Mesenchymal stem cell (in vitro differentiated cells and primary cell): ENCODE data around the gene ZNF488.

Experiments
- DNase-seq: peaks from one replicate; pipeline ENCODE4 v3.0.0-alpha.2; 2013
- H2AFZ ChIP-seq: one replicate; pipeline ENCODE4 v1.6.1; 2013; ENCODE audit warnings: low read depth, mild to moderate bottlenecking, control low read depth, inconsistent platforms, low read length, moderate library complexity
- H2AK5ac ChIP-seq: 2 replicates; pipeline ENCODE4 v1.6.1; 2013; ENCODE audit warnings: low read length, moderate library complexity, mild to moderate bottlenecking, inconsistent platforms; ENCODE audit not compliant: severe bottlenecking
- H2BK120ac ChIP-seq: one replicate; pipeline ENCODE4 v1.6.1; 2013; ENCODE audit warnings: low read depth, mild to moderate bottlenecking, inconsistent platforms, low read length, moderate library complexity
- H2BK12ac ChIP-seq, 2 experiments: one replicate each; pipeline ENCODE4 v1.6.1; 2013; ENCODE audit warnings: inconsistent platforms in 2 of 2, low read length in 2 of 2, mild to moderate bottlenecking in 2 of 2, moderate library complexity in 2 of 2, control low read depth in 1 of 2
- H2BK15ac ChIP-seq: one replicate; pipeline ENCODE4 v1.6.1; 2013; ENCODE audit warnings: mild to moderate bottlenecking, low read depth, inconsistent platforms; ENCODE audit not compliant: poor library complexity, severe bottlenecking
- H2BK5ac ChIP-seq: 2 replicates; pipeline ENCODE4 v1.6.1; 2013; ENCODE audit warnings: low read depth, mild to moderate bottlenecking, low read length, control low read depth, inconsistent platforms; ENCODE audit not compliant: poor library complexity, severe bottlenecking
- H3K14ac ChIP-seq, 2 experiments: one replicate each; pipeline ENCODE4 v1.6.1; 2013; ENCODE audit warnings: inconsistent platforms in 2 of 2, low read length in 2 of 2, control low read depth in 1 of 2, mild to moderate bottlenecking in 1 of 2, moderate library complexity in 1 of 2
- H3K18ac ChIP-seq, 2 experiments: one replicate each; pipeline ENCODE4 v1.6.1; 2013; ENCODE audit warnings: inconsistent platforms in 2 of 2, low read length in 2 of 2, control low read depth in 1 of 2, low read depth in 1 of 2, mild to moderate bottlenecking in 1 of 2
- H3K23ac ChIP-seq, 2 experiments: one replicate each; pipeline ENCODE4 v1.6.1; 2013; ENCODE audit warnings: inconsistent platforms in 2 of 2, low read length in 2 of 2, mild to moderate bottlenecking in 2 of 2, moderate library complexity in 2 of 2, control low read depth in 1 of 2
- H3K27ac ChIP-seq: 2 replicates; pipeline ENCODE4 v1.5.1; 2013; ENCODE audit warnings: mild to moderate bottlenecking, moderate library complexity, low read length, control low read depth, inconsistent platforms; ENCODE audit not compliant: poor library complexity, severe bottlenecking
- H3K27me3 ChIP-seq, 2 experiments: 2 replicates each; pipeline versions ENCODE4 v1.6.1 to v1.7.0; 2013; ENCODE audit warnings: low read length in 2 of 2, mild to moderate bottlenecking in 2 of 2, moderate library complexity in 2 of 2, control low read depth in 1 of 2, inconsistent platforms in 1 of 2; ENCODE audit not compliant: control insufficient read depth in 1 of 2, insufficient read depth in 1 of 2
- H3K36me3 ChIP-seq, 2 experiments: 2 replicates each; pipeline versions ENCODE4 v1.6.1 to v1.7.0; 2013; ENCODE audit warnings: low read length in 2 of 2, control low read depth in 1 of 2, inconsistent platforms in 1 of 2, low read depth in 1 of 2, mild to moderate bottlenecking in 1 of 2; ENCODE audit not compliant: insufficient read depth in 2 of 2, control insufficient read depth in 1 of 2
- H3K4ac ChIP-seq, 2 experiments: one replicate each; pipeline ENCODE4 v1.6.1; 2013; ENCODE audit warnings: inconsistent platforms in 2 of 2, low read length in 2 of 2, mild to moderate bottlenecking in 2 of 2, moderate library complexity in 2 of 2, control low read depth in 1 of 2, low read depth in 1 of 2
- H3K4me1 ChIP-seq: 2 replicates; pipeline ENCODE4 v1.6.1; 2013; ENCODE audit warnings: low read depth, low read length, control low read depth; ENCODE audit not compliant: control insufficient read depth, insufficient read depth
- H3K4me2 ChIP-seq: 2 replicates; pipeline ENCODE4 v1.6.1; 2013; ENCODE audit warnings: low read length, mild to moderate bottlenecking, inconsistent platforms; ENCODE audit not compliant: poor library complexity, severe bottlenecking
- H3K4me3 ChIP-seq, 2 experiments: 2 replicates each; pipeline versions ENCODE4 v1.5.1 to v1.7.0; 2013; ENCODE audit warnings: low read length in 2 of 2, mild to moderate bottlenecking in 2 of 2, control low read depth in 1 of 2, low read depth in 1 of 2; ENCODE audit not compliant: insufficient read depth in 1 of 2
- H3K79me1 ChIP-seq: replicated peaks from 2 replicates; pipeline ENCODE4 v1.6.1; 2013; ENCODE audit warnings: mild to moderate bottlenecking, control low read depth, low read length, inconsistent platforms; ENCODE audit not compliant: poor library complexity, severe bottlenecking
- H3K9ac ChIP-seq: 2 replicates; pipeline ENCODE4 v1.7.0; 2013; ENCODE audit warnings: mild to moderate bottlenecking, low read length, moderate library complexity
- H3K9me3 ChIP-seq: 2 replicates; pipeline ENCODE4 v1.7.0; 2013; ENCODE audit warnings: mild to moderate bottlenecking, low read length; ENCODE audit not compliant: control insufficient read depth
- H4K8ac ChIP-seq: one replicate; pipeline ENCODE4 v1.6.1; 2013; ENCODE audit warnings: inconsistent platforms, mild to moderate bottlenecking, low read length, moderate library complexity
- H4K91ac ChIP-seq: one replicate; pipeline ENCODE4 v1.6.1; 2013; ENCODE audit warnings: mild to moderate bottlenecking, low read length, inconsistent platforms
- WGBS: methylation state at CpG from one replicate; pipeline ENCODE4 v1.1.7; 2013; ENCODE audit warnings: mixed read lengths; 5-methylcytosine and 5-hydroxymethylcytosine counted together

Gene ZNF488

DNA sequence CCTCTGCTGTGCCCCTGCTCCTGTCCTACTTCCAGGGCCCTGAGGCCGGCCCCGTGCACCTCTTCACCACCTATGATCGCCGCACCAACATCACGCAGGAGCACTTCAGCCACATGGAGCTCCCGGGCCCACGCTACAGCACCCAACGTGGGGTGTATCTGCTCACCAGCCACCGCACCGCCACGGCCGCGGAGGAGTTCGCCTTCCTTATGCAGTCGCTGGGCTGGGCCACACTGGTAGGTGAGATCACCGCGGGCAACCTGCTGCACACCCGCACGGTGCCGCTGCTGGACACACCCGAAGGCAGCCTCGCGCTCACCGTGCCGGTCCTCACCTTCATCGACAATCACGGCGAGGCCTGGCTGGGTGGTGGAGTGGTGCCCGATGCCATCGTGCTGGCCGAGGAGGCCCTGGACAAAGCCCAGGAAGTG lies 34.1 kb downstream of the ZNF488 start:
- H3K27me3 ChIP-seq, result peaks cover 18 to 19% of the 10 kb centered on the region in 2 experiments
- no peak overlapping the region for H2BK120ac ChIP-seq
- no peak overlapping the region for H3K4me2 ChIP-seq
- H4K8ac ChIP-seq, result no peak overlapping the region
- no peak for DNase-seq
- H3K36me3 ChIP-seq, result no peaks in the 10 kb centered on the region
- H3K4me3 ChIP-seq, result no peak overlapping the region
- no peak overlapping the region for H4K91ac ChIP-seq
- H2BK12ac ChIP-seq, result no peak overlapping the region
- no peaks in the 10 kb centered on the region for H3K79me1 ChIP-seq
- no peak overlapping the region for H2BK5ac ChIP-seq
- H2BK15ac ChIP-seq, result no peak overlapping the region
- no peak overlapping the region for H3K18ac ChIP-seq
- H3K27ac ChIP-seq, result no peak overlapping the region
- no peak overlapping the region for H3K23ac ChIP-seq
- no peaks in the 10 kb centered on the region for H3K4me1 ChIP-seq
- WGBS, result 93% methylated on average over 31 of the region's 31 CpGs
- no peak overlapping the region for H2AFZ ChIP-seq
- no peaks in the 10 kb centered on the region for H3K9me3 ChIP-seq
- H3K4ac ChIP-seq, result no peak overlapping the region
- H3K14ac ChIP-seq, result peak overlapping the region in 1 of 2 experiments; percentile 26
- no peak overlapping the region for H3K9ac ChIP-seq
- H2AK5ac ChIP-seq, result no peak overlapping the region

DNA sequence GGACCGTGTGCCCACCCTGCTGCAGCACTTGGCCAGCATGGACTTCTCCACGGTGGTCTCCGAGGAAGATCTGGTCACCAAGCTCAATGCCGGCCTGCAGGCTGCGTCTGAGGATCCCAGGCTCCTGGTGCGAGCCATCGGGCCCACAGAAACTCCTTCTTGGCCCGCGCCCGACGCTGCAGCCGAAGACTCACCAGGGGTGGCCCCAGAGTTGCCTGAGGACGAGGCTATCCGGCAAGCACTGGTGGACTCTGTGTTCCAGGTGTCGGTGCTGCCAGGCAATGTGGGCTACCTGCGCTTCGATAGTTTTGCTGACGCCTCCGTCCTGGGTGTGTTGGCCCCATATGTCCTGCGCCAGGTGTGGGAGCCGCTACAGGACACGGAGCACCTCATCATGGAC lies 34.6 kb downstream of the ZNF488 start:
- Histone ChIP-seq H2BK15ac (no peak overlapping the region), H4K8ac (no peak overlapping the region), H3K18ac (no peak overlapping the region), H4K91ac (no peak overlapping the region), H3K14ac (peak overlapping the region in 1 of 2 experiments; percentile 26), H3K4ac (no peak overlapping the region), H3K27me3 (peaks cover 18 to 21% of the 10 kb centered on the region in 2 experiments), H3K9me3 (no peaks in the 10 kb centered on the region), H3K9ac (no peak overlapping the region), H3K36me3 (no peaks in the 10 kb centered on the region), H2AFZ (no peak overlapping the region), H3K4me2 (no peak overlapping the region), H3K23ac (no peak overlapping the region), H3K27ac (no peak overlapping the region), H2BK120ac (no peak overlapping the region), H3K4me3 (no peak overlapping the region), H2BK5ac (no peak overlapping the region), H2BK12ac (no peak overlapping the region), H3K79me1 (no peaks in the 10 kb centered on the region), H3K4me1 (no peaks in the 10 kb centered on the region), H2AK5ac (no peak overlapping the region)
- DNase-seq, result no peak
- whole genome bisulfite sequencing, result 95% methylated on average over 22 of the region's 22 CpGs

DNA sequence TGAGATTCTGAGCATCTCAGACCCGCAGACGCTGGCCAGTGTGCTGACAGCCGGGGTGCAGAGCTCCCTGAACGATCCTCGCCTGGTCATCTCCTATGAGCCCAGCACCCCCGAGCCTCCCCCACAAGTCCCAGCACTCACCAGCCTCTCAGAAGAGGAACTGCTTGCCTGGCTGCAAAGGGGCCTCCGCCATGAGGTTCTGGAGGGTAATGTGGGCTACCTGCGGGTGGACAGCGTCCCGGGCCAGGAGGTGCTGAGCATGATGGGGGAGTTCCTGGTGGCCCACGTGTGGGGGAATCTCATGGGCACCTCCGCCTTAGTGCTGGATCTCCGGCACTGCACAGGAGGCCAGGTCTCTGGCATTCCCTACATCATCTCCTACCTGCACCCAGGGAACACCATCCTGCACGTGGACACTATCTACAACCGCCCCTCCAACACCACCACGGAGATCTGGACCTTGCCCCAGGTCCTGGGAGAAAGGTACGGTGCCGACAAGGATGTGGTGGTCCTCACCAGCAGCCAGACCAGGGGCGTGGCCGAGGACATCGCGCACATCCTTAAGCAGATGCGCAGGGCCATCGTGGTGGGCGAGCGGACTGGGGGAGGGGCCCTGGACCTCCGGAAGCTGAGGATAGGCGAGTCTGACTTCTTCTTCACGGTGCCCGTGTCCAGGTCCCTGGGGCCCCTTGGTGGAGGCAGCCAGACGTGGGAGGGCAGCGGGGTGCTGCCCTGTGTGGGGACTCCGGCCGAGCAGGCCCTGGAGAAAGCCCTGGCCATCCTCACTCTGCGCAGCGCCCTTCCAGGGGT lies 35.2 kb downstream of the ZNF488 start:
- peaks cover 18 to 21% of the 10 kb centered on the region in 2 experiments for H3K27me3 ChIP-seq
- no peak overlapping the region for H4K8ac ChIP-seq
- H3K23ac ChIP-seq, result no peak overlapping the region
- H3K27ac ChIP-seq, result no peak overlapping the region
- 93% methylated on average over 36 of the region's 36 CpGs for WGBS
- no peak overlapping the region for H3K4ac ChIP-seq
- no peak overlapping the region for H3K14ac ChIP-seq
- no peak overlapping the region for H2BK5ac ChIP-seq
- no peak overlapping the region for H4K91ac ChIP-seq
- H3K9me3 ChIP-seq, result no peaks in the 10 kb centered on the region
- no peak overlapping the region for H2BK15ac ChIP-seq
- H2BK120ac ChIP-seq, result no peak overlapping the region
- H3K9ac ChIP-seq, result no peak overlapping the region
- H3K36me3 ChIP-seq, result no peaks in the 10 kb centered on the region
- no peak overlapping the region for H3K4me3 ChIP-seq
- no peak for DNase-seq
- H2BK12ac ChIP-seq, result no peak overlapping the region
- no peaks in the 10 kb centered on the region for H3K79me1 ChIP-seq
- no peak overlapping the region for H3K4me2 ChIP-seq
- H2AK5ac ChIP-seq, result no peak overlapping the region
- no peaks in the 10 kb centered on the region for H3K4me1 ChIP-seq
- H3K18ac ChIP-seq, result no peak overlapping the region
- H2AFZ ChIP-seq, result no peak overlapping the region

DNA sequence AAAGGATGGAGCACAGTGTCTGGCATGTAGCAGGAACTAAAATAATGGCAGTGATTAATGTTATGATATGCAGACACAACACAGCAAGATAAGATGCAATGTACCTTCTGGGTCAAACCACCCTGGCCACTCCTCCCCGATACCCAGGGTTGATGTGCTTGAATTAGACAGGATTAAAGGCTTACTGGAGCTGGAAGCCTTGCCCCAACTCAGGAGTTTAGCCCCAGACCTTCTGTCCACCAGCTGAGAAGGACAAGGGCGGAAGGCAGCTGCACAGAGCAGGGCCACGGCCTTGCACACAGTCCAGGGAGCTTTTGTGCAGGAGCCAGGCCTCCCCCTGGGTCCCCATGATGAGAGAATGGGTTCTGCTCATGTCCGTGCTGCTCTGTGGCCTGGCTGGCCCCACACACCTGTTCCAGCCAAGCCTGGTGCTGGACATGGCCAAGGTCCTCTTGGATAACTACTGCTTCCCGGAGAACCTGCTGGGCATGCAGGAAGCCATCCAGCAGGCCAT lies 35.9 kb downstream of the ZNF488 start, which contains the start of gene RBP3:
TSS of gene RBP3 (plus strand) at position 226 of the 514 bp plus-strand sequence. CDS start at position 348, 122 bp downstream.
- H2BK15ac ChIP-seq, result no peak within 1 kb of the TSS
- H4K91ac ChIP-seq, result no peak within 1 kb of the TSS

More for the DNA sequence above, 35.9 kb downstream of the ZNF488 start, which contains the start of gene RBP3:
- no peak within 1 kb of the TSS for H2AK5ac ChIP-seq
- no peak within 1 kb of the TSS for H3K9ac ChIP-seq
- H3K14ac ChIP-seq, result no peak within 1 kb of the TSS
- H3K79me1 ChIP-seq, result no peaks in the 10 kb centered on the region
- no peaks in the 10 kb centered on the region for H3K9me3 ChIP-seq
- H2BK5ac ChIP-seq, result no peak within 1 kb of the TSS
- H3K27me3 ChIP-seq, result peaks cover 18 to 21% of the 10 kb centered on the region in 2 experiments
- H2BK12ac ChIP-seq, result no peak within 1 kb of the TSS
- H3K27ac ChIP-seq, result no peak within 1 kb of the TSS
- H3K36me3 ChIP-seq, result no peaks in the 10 kb centered on the region
- 80% methylated on average over 5 of the region's 5 CpGs for WGBS
- H2BK120ac ChIP-seq, result no peak within 1 kb of the TSS
- H3K4me1 ChIP-seq, result no peaks in the 10 kb centered on the region
- H3K23ac ChIP-seq, result no peak within 1 kb of the TSS
- no peak within 1 kb of the TSS for H3K18ac ChIP-seq
- no peak within 1 kb of the TSS for H4K8ac ChIP-seq
- H3K4me3 ChIP-seq, result no peak within 1 kb of the TSS
- H3K4ac ChIP-seq, result no peak within 1 kb of the TSS
- DNase-seq, result no peak
- H3K4me2 ChIP-seq, result no peak within 1 kb of the TSS
- no peak within 1 kb of the TSS for H2AFZ ChIP-seq
